Fibroblast of lung (primary cell): ENCODE measurements around the gene MAP1B. TPM values are rescaled to one million over a fixed set of nuclear protein-coding genes. Genes with fewer than 3 reads are reported as not detected.

Experiments
- DNase-seq, 2 donors: peaks; one replicate each; pipeline versions ENCODE4 v3.0.0 to v3.0.0-alpha.2; 2010; ENCODE audit warnings: low read depth in 2 of 2
- H2AFZ ChIP-seq: 2 replicates; pipeline ENCODE4 v1.5.1; 2012; ENCODE audit warnings: low read length, control low read depth, inconsistent platforms
- H3K27ac ChIP-seq: 2 replicates; pipeline ENCODE4 v1.5.1; 2011; ENCODE audit warnings: low read length, control low read depth; ENCODE audit not compliant: insufficient read depth
- H3K27me3 ChIP-seq: 2 replicates; pipeline ENCODE4 v1.5.1; 2011; ENCODE audit warnings: mild to moderate bottlenecking, low read length; ENCODE audit not compliant: control insufficient read depth, insufficient read depth
- H3K36me3 ChIP-seq: 2 replicates; pipeline ENCODE4 v1.5.1; 2011; ENCODE audit warnings: low read length; ENCODE audit not compliant: control insufficient read depth, insufficient read depth
- H3K4me1 ChIP-seq: 2 replicates; pipeline ENCODE4 v1.5.1; 2011; ENCODE audit warnings: low read length; ENCODE audit not compliant: control insufficient read depth, insufficient read depth; ENCODE audit errors: extremely low read depth
- H3K4me2 ChIP-seq: 2 replicates; pipeline ENCODE4 v1.5.1; 2011; ENCODE audit warnings: low read length, control low read depth; ENCODE audit not compliant: insufficient read depth; ENCODE audit errors: extremely low read depth
- H3K4me3 ChIP-seq, 4 experiments: fragments of 200-600 bp in 1 of 4; sonication (generic) in 1 of 4; replicated peaks in 1 of 4; 2 replicates each; pipeline ENCODE4 v1.5.1; 2011 to 2016; ENCODE audit warnings: low read length in 4 of 4, low read depth in 3 of 4, mild to moderate bottlenecking in 3 of 4, control low read depth in 2 of 4, inconsistent platforms in 1 of 4, mixed read lengths in 1 of 4; ENCODE audit not compliant: insufficient read depth in 1 of 4; ENCODE audit errors: control extremely low read depth in 1 of 4
- H3K79me2 ChIP-seq: 2 replicates; pipeline ENCODE4 v1.5.1; 2012; ENCODE audit warnings: mild to moderate bottlenecking, low read length, inconsistent platforms; ENCODE audit not compliant: control insufficient read depth, insufficient read depth
- H3K9ac ChIP-seq: 2 replicates; pipeline ENCODE4 v1.5.1; 2011; ENCODE audit warnings: mild to moderate bottlenecking, low read length, control low read depth; ENCODE audit not compliant: insufficient read depth
- H3K9me3 ChIP-seq: 2 replicates; pipeline ENCODE4 v1.5.1; 2012; ENCODE audit warnings: low read depth, low read length; ENCODE audit not compliant: control insufficient read depth, insufficient read depth
- H4K20me1 ChIP-seq: 2 replicates; pipeline ENCODE4 v1.5.1; 2011; ENCODE audit warnings: low read length; ENCODE audit not compliant: control insufficient read depth, insufficient read depth; ENCODE audit errors: extremely low read depth
- CTCF ChIP-seq, 2 donors: IDR thresholded peaks in 1 of 2; conservative IDR thresholded peaks in 1 of 2; 1 replicate in 1 of 2; 2 replicates in 1 of 2; pipeline ENCODE4 v1.5.1; 2011 to 2012; ENCODE audit warnings: low read length in 2 of 2, control low read depth in 1 of 2, inconsistent platforms in 1 of 2, low read depth in 1 of 2, mild to moderate bottlenecking in 1 of 2
- EZH2 ChIP-seq: IDR thresholded peaks from 2 replicates; pipeline ENCODE4 v1.5.1; 2012; ENCODE audit warnings: low read length, control low read depth, mild to moderate bottlenecking; ENCODE audit errors: missing control alignments
- polyA plus RNA-seq, 2 donors: library from polyadenylated mRNA; depleted of rRNA in 1 of 2; stranded (reverse) in 1 of 2; unstranded in 1 of 2; fragments of >200 nt; gene quantifications; 2 replicates each; pipeline ENCODE4 v1.2.1, GENCODE V29; 2011 to 2012; ENCODE audit warnings: missing spikeins in 1 of 2
- total RNA-seq: library from RNA; depleted of rRNA; stranded (reverse); fragments of >200 nt; gene quantifications from 2 replicates; pipeline ENCODE4 v1.2.1, GENCODE V29; 2014

MAP1B gene
- total and polyA plus RNA-seq, 2 donors (not counting 1 experiment from before 2014, with no cell fraction given) = 83.4 to 109 TPM

- Histone ChIP-seq H3K79me2 (peaks cover 16% of the 10 kb centered on the region), H3K9me3 (no peaks in the 10 kb centered on the region), H3K27me3 (no peaks in the 10 kb centered on the region), H3K36me3 (peaks cover 11% of the 10 kb centered on the region), H3K4me1 (peaks cover 10% of the 10 kb centered on the region), H4K20me1 (no peaks in the 10 kb centered on the region), H3K27ac (no peak overlapping the region), H3K9ac (no peak overlapping the region), H3K4me3 (no peak overlapping the region), H2AFZ (no peak overlapping the region), H3K4me2 (no peak overlapping the region)
- DNase-seq = peak in 1 of 2 donors; percentile 14
- TF ChIP-seq EZH2 = no peak
- TF ChIP-seq CTCF (conservative IDR thresholded peaks at IDR 0.05 in 1 of 2, IDR thresholded peaks at IDR 0.05 in 1 of 2; ENCODE audit: low read depth in 1 of 2, low read length in 2 of 2) = no peak
These were observed 75.4 kb downstream of the MAP1B start for GRCh38 chr5:72182686-72183085.

- Histone ChIP-seq H3K9me3 (no peaks in the 10 kb centered on the region), H3K79me2 (peaks cover 16% of the 10 kb centered on the region), H3K4me1 (peaks cover 10% of the 10 kb centered on the region), H4K20me1 (no peaks in the 10 kb centered on the region), H3K27ac (no peak overlapping the region), H3K4me2 (no peak overlapping the region), H3K27me3 (no peaks in the 10 kb centered on the region), H2AFZ (no peak overlapping the region), H3K36me3 (peaks cover 12% of the 10 kb centered on the region), H3K9ac (no peak overlapping the region), H3K4me3 (no peak overlapping the region)
- DNase-seq = peak in 1 of 2 donors; percentile 34
- TF ChIP-seq EZH2 (no peak), CTCF (conservative IDR thresholded peaks at IDR 0.05 in 1 of 2, IDR thresholded peaks at IDR 0.05 in 1 of 2; ENCODE audit: low read depth in 1 of 2, low read length in 2 of 2) (no peak)
These were observed 75.8 kb downstream of the MAP1B start for GRCh38 chr5:72183101-72183520.

DNA sequence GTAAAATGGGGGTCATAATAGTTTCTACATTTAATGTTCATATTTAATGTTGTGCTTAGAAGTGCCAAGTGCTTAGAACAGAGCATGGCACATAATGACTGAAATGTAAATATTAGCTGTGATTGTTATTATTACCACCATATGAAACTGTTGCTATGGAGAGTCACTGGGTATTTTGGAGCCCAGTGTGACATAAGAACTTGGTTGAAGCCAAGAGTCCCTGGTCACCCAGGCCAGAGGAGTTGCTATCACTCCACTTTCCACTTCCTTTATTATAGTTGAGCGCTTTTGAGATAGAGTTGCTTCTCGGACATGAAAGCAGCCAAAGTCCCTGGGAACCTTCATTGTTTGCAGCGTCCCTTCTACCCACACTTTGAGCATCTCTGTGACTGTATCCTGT lies 77.1 kb downstream of the MAP1B start:
- H2AFZ ChIP-seq = no peak overlapping the region
- no peak for DNase-seq
- no peaks in the 10 kb centered on the region for H4K20me1 ChIP-seq
- H3K36me3 ChIP-seq = peaks cover 14% of the 10 kb centered on the region
- peaks cover 4% of the 10 kb centered on the region for H3K4me1 ChIP-seq
- H3K4me2 ChIP-seq = no peak overlapping the region
- H3K4me3 ChIP-seq = no peak overlapping the region
- peaks cover 16% of the 10 kb centered on the region for H3K79me2 ChIP-seq
- H3K27ac ChIP-seq = no peak overlapping the region
- H3K9ac ChIP-seq = no peak overlapping the region
- H3K27me3 ChIP-seq = no peaks in the 10 kb centered on the region
- no peaks in the 10 kb centered on the region for H3K9me3 ChIP-seq
- no peak for TF ChIP-seq CTCF (conservative IDR thresholded peaks at IDR 0.05 in 1 of 2, IDR thresholded peaks at IDR 0.05 in 1 of 2; ENCODE audit: low read depth in 1 of 2, low read length in 2 of 2)
- no peak for TF ChIP-seq EZH2
